ENCODE data around the gene ABCG4.
"Not testable (repeated sequence)": the region's sequence is repeated elsewhere in the genome, so short reads cannot be mapped to it uniquely, and the experiment has no call there.

The ABCG4 gene

DNA sequence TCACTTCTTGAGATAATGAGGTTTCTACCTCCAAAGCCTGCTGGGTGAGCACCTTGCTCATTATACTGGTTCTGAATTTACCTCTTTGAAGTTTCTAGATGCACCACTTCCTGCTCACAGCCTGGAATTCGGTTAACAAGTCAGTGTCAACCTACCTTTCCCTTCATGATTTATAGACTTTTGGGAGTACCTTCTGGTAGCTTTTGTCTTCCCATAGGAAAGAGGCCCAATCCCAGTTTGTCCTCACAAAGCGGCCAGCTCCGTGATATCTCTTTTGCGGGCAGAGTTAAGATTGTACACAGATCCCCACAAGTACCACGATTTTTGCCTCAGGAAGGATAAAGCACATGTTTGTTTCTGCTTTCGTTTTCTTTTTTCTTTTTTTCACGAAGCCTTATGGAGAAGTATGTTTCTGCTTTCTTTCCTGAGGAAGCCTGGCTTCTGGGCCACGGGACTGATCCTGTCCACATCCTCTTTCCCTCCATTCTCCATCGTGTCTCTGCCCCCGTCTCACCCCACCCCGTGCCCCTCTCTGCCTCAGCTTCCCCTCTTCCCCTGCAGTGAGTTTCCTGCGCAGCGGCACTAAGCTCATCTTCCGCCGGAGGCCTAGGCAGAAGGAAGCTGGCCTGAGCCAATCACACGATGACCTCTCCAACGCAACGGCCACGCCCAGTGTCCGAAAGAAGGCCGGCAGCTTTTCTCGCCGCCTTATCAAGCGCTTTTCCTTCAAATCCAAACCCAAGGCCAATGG is 33.2 kb upstream of the ABCG4 start:
- no peak for DNase-seq (ENCODE audit: low read depth, low spot score)

DNA sequence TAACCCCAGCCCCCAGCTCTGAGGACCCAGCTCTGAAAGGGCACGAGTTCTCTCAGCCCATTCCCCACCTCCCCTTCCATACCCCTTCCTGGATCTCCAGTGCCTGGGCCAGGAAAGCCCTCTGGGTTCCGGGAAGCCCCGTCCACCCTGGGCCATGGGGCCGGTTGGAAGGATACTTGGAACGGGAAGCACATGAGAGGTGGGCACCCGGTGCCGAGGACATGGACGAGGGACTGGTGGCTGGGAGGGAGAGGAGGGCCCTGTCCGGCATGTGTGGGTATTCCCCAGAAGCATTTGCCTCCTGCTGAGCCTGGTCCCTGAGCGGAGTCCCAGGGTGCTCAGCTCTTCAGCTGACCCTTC is 32.6 kb upstream of the ABCG4 start:
- DNase-seq (ENCODE audit: low read depth, low spot score), result no peak

- no peak for DNase-seq (ENCODE audit: low read depth, low spot score)
These were observed 32.3 kb upstream of the ABCG4 start for GRCh38 chr11:119116601-119117000.

DNA sequence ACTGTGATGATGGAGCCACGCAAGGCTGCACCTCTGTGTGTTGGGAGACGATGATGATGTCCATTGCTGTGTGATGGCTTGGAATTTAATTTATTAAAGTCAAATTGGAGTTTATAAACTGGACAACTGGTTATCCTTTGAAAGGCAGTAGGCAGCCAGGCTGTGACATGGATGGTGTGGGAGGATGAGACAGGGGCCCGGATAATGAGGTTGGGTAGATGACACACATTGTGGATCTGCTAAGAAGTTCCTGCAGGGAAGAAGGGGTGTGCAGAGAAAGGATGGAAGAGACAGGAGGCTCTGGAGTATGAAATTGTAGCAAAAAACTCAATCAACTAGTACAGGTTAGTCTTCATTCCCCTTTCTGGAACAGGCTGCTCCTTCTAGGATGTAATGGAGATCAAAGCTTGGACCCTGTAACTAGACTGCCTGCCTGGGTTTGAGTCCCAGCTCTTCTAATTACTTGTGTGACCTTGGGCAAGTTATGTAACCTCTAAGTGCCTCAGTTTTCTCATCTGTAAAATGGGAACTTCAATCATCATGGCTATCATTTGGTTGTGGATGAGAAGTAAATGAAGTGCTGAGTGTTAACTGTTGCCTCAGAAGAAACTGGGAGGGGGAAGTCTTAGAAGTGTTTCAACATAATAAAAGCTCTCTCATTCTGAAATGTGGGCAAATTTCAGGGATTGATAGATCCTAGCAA is 31.7 kb upstream of the ABCG4 start:
- DNase-seq (ENCODE audit: low read depth, low spot score), result no peak

DNA sequence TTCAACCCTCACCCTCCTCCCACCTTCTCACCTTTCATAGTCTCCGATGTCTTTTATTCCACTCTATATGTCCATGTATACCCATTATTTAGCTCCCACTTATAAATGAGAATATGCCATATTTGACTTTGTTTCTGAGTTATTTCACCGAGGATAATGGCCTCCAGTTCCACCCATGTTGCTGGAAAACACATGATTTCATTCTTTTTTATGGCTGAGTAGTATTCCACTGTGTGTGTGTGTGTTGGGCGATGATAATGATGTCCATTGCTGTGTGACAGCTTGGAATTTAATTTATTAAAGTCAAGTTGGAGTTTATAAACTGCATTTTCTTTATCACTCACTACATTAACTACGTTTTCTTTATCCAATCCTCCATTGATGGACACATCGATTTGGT is 30.6 kb upstream of the ABCG4 start:
- no peak for DNase-seq (ENCODE audit: low read depth, low spot score)

GRCh38 chr11:119118946-119119345 is 29.9 kb upstream of the ABCG4 start:
- DNase-seq (ENCODE audit: low read depth, low spot score), result no peak

- peak; percentile 72 for DNase-seq (ENCODE audit: low read depth, low spot score)
These were observed 28.2 kb upstream of the ABCG4 start for GRCh38 chr11:119120639-119121007.

DNA sequence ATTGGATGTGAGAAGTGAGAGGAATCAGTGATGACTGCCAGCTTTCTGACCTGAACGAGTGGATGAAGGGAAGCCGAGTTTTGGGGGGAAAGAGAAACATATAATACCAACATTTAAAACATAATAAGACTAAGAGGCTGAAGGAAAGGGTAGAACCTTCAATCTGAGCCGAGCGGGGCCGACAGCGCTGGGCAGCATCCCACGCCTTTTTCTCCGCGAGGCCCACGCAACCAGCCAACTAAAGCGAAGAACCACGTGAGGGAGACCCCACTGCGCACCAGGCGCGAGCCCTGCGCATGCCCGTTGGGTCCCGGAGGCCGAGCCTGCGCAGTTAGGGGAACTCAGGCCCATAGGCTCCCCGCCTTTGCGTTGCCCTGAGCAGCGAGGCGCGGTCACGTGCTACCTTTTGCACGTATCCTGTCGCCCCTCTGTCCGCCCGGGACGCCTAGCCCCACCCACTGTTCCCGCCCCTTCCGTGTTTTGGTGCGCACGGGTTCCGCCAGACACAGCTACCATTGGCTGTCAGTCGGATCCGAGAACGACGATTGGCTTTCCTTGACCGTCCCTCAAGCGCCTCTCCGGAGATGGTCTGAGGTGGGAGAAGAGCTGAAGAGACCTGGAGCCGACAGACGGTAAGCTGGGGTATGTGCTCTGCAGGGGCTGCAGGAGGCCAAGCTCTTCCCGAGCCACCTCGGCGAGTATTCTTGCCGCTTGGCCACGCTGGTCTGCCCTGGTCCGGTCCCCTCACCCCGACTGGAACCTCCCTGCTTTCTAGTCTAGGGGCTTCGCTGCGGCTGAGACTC is 27.6 kb upstream of the ABCG4 start, which contains the start of gene HINFP:
Gene HINFP (plus strand): TSS at position 573 of the 803 bp plus-strand sequence. CDS start 5,365 bp downstream, outside the sequence.
- DNase-seq (ENCODE audit: low read depth, low spot score), result peak; percentile 100

- no peak for DNase-seq (ENCODE audit: low read depth, low spot score)
These were observed 27.1 kb upstream of the ABCG4 start for GRCh38 chr11:119121811-119122124.

GRCh38 chr11:119125821-119126220 is 23.0 kb upstream of the ABCG4 start:
- no peak for DNase-seq (ENCODE audit: low read depth, low spot score)

DNA sequence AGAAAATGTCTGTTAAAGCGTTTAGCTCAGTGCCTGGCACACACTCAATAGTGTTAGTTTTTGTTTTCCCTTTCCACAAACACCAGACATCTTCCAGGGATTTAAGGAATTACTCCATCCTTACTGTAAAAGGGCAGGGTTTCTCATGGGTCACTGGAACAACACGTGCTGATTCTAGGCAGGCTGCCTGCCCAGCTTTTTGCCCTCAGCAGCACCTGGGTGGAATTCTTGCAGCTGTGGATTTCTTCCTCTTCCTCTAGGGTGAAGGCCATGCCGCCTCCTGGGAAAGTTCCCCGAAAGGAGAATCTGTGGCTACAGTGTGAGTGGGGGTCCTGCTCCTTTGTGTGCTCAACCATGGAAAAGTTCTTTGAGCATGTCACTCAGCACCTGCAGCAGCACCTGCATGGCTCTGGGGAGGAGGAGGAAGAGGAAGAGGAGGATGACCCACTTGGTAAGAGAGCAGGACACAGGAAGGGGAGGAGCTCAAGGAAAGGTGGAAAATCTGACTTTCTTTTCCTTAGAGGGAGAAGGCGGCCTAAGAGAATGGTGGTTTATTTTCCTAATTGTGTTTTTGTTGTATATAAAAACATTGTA is 22.1 kb upstream of the ABCG4 start:
- DNase-seq (ENCODE audit: low read depth, low spot score), result no peak

DNA sequence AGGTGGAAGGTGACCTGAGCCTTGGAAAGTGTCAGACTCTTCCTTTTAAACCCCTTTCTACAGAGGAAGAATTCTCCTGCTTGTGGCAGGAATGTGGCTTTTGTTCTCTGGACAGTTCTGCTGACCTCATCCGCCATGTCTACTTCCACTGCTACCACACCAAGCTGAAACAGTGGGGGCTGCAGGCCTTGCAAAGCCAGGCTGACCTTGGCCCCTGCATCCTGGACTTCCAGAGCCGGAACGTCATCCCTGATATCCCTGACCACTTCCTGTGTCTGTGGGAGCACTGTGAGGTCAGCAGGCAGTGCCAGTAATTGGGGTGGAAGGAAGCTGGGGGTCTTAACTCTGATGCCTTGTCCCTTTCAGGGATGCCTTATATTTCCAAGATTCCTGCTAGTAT is 18.2 kb upstream of the ABCG4 start:
- DNase-seq (ENCODE audit: low read depth, low spot score), result no peak

- no peak for DNase-seq (ENCODE audit: low read depth, low spot score)
These were observed 14.4 kb upstream of the ABCG4 start for GRCh38 chr11:119134389-119134978.

- DNase-seq (ENCODE audit: low read depth, low spot score), result not testable (repeated sequence)
These were observed 9.6 kb upstream of the ABCG4 start for GRCh38 chr11:119139276-119139675.

DNA sequence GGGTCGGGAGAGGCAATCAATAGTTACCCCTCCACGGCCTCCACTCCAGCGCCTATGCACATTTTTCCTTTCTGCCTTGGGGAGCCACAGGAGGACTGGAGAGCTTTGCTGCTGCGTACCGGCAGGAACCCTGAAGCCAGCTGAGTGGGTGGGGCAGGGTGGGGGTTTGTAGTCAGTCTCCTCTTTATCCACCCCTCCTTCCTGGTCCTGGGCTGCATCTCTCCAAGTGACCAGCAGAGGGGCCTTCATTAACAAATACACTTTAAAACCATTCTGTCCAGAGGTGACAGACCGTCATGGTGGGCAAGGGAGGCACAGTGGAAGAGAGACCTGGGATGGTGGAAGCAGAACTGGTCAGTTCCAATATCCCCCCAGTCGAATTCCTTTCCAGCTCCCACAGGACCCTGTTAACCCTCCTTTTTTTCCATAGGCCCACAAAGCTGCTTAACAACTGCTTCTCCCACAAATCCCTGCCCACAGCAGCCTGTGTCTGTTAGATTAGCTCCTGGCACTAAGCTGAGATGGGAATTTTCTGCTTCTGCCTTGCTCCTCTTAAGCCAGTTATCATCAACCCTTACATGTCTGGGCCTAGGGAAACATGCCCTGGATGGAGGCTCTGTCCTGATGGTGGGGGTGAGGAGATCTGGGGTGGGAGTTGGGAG is 3.9 kb upstream of the ABCG4 start:
- peak; percentile 80 for DNase-seq (ENCODE audit: low read depth, low spot score)

DNA sequence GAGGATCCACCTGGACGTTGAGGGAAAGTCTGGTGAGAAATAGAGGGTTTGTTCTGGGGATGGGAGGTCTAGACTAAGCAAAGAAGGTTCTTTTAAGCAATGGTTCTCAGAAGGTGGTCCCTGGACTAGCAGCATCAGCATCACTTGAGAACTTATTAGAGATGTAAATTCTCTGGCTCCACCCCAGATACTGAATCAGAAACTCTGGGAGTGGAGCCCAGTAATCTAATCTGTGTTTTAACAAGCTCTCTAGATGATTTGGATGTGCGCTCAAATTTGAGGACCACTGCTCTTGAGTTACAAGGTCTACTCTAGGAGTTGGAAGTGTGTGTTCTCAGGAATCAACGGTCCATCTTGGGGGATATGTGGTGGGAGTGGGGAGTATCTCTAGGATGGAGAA is 3.3 kb upstream of the ABCG4 start:
- DNase-seq (ENCODE audit: low read depth, low spot score), result no peak

GRCh38 chr11:119147604-119148333 is 1.1 kb upstream of the ABCG4 start:
- no peak for DNase-seq (ENCODE audit: low read depth, low spot score)

DNA sequence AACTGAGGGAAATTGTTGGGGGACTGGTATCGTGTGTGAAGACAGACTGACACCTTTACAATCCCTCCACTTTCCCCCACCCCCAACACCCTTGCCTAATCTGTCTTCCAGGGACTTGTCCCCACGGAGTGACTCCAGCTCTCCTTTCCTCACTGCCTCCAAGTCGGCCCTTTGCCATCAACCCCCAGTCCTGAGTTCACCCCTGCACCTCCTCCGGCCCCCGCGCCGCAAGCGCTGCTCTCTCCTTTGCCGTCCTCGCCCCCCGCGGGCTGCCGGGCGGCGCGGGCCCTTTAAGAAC is 183 bp upstream of the ABCG4 start:
- DNase-seq (ENCODE audit: low read depth, low spot score), result no peak

DNA sequence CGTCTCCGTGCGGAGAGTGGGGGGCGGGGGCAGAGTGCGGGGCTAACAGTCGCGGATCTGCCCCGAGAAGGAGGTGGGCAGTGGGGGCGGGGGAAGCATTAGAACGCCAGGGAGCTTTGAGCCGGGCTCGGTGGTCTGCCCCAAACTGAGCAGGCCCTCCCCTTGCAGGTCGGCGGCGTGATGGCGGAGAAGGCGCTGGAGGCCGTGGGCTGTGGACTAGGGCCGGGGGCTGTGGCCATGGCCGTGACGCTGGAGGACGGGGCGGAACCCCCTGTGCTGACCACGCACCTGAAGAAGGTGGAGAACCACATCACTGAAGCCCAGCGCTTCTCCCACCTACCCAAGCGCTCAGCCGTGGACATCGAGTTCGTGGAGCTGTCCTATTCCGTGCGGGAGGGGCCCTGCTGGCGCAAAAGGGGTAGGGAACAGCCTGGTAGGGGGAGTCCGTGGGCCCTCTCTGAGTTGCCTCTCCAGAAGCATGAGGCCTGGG is 979 bp downstream of the ABCG4 start:
- no peak for DNase-seq (ENCODE audit: low read depth, low spot score)

- DNase-seq (ENCODE audit: low read depth, low spot score), result no peak
These were observed 3.2 kb downstream of the ABCG4 start for GRCh38 chr11:119152043-119152442.

GRCh38 chr11:119152604-119153003 is 3.8 kb downstream of the ABCG4 start:
- DNase-seq (ENCODE audit: low read depth, low spot score), result no peak

Data from astrocyte of the hippocampus (primary cell).